Measurements from ENCODE around the gene CNNM4.

CNNM4 gene

GRCh38 chr2:96759548-96759947 is 1.2 kb upstream of the CNNM4 start:
- DNase-seq: no peak

DNA sequence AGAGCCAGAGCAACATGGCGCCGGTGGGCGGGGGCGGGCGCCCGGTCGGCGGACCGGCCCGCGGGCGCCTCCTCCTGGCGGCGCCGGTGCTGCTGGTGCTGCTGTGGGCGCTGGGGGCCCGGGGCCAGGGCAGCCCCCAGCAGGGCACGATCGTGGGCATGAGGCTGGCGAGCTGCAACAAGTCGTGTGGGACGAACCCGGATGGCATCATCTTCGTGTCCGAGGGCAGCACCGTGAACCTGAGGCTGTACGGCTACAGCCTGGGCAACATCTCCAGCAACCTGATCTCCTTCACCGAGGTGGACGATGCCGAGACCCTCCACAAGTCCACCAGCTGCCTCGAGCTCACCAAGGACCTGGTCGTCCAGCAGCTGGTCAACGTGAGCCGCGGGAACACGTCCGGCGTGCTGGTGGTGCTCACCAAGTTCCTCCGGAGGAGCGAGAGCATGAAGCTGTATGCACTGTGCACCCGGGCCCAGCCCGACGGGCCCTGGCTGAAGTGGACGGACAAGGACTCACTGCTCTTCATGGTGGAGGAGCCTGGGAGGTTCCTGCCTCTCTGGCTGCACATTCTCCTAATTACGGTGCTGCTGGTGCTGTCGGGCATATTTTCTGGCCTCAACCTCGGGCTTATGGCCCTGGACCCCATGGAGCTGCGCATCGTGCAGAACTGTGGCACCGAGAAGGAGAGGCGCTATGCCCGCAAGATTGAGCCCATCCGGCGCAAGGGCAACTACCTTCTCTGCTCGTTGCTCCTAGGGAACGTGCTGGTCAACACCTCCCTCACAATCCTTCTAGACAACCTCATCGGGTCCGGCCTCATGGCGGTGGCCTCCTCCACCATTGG is 507 bp downstream of the CNNM4 start:
- no peak for DNase-seq

DNA sequence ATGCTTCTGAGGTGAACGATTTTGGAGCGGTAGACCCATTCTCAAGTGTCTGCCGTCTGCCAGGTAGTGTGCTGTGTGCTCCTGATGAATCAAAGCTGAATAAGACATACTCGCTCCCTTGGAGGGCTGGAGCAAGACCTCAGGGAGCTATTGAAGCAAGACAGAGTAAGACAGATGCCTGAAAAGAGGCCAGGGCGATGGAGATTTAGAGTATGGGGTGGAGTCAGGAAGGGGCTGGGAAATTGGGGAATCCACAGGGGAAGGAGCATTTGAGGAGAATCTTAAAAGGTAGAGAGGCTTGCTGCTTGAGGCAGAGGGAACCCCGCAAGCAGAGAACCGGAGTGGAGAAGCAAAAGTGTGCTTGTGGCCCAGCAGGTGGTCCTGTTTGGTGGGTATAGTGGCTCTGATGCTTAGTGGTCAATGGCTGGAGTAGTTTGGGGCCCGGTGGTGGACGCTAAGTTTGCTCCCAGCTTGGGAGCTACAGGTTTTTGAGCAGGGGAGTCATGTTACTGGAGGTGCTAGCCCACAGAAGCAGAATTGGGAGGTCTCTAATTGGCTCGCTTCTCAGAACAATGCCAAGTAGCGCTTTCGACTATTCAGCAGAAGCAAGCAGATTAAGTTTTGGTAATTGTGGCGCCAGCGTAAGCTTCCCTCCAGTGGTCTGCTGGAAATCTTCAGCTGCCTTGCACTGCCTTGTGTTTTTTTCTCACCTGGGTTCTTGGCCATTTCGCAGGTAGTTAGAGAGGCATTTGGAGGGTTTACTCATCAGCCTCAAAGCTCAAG is 2.0 kb downstream of the CNNM4 start:
- no peak for DNase-seq

- no peak for DNase-seq
These were observed 3.0 kb downstream of the CNNM4 start for GRCh38 chr2:96763511-96764252.

- no peak for DNase-seq
These were observed 3.5 kb downstream of the CNNM4 start for GRCh38 chr2:96764253-96764637.

GRCh38 chr2:96767135-96767871 is 6.6 kb downstream of the CNNM4 start:
- DNase-seq: no peak

- no peak for DNase-seq
These were observed 7.4 kb downstream of the CNNM4 start for GRCh38 chr2:96768083-96768561.

GRCh38 chr2:96769814-96770213 is 9.1 kb downstream of the CNNM4 start:
- DNase-seq: no peak

GRCh38 chr2:96770442-96771202 is 9.9 kb downstream of the CNNM4 start:
- no peak for DNase-seq

GRCh38 chr2:96771796-96772618 is 11.3 kb downstream of the CNNM4 start:
- DNase-seq: no peak

DNA sequence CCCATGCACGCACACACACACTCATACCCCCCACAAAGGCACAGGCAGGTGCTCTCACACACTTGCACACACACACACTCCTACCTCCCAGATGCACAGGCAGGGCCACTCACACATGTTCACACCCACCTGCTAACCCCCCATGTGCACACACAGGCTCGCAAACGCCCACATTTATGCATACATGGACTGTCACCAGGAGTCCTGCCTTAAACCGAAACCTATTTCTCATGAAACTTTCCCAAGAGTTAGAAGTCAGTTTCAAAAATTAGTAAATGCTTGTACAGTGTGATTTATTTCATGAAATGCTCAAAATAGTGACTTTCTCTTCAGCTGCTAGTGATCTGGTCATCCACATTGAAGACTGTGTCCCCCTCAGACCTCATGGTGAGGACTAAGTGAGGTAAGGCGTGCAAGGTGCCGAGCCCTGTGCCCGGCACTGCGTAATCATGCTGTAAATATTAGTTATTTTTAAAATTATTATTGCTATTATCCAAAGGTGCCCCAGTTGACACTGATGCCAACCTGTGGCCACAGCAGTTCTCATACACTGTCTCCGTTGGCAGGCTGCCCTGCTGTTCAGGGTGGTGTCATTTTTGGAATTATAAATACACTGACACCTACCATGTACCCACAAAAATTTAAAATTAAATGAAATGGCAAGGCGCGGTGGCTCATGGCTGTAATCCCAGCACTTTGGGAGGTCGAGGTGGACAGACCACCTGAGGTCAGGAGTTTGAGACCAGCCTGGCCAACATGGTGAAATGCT is 12.4 kb downstream of the CNNM4 start:
- no peak for DNase-seq

DNA sequence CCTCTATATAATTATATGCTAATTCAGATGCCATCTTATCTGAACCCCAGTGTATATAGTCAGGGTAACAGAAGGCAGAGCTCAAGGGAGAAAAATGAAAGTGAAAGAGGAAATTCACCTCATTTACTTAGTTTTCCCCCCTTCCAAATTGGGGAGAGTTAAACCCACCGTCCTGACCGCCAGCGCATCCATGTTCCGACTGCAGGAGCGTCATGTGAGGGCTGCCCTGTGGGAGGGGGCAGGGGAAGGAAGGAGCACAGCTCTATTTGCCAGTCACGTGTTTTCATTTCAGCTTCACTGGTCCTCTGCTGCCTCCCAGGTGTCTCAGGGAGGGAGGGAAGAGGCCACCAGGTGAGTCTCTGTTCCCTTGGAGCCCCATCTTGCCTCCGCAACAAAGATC is 13.2 kb downstream of the CNNM4 start:
- DNase-seq: no peak

- DNase-seq: no peak
These were observed 14.5 kb downstream of the CNNM4 start for GRCh38 chr2:96775160-96775559.

DNA sequence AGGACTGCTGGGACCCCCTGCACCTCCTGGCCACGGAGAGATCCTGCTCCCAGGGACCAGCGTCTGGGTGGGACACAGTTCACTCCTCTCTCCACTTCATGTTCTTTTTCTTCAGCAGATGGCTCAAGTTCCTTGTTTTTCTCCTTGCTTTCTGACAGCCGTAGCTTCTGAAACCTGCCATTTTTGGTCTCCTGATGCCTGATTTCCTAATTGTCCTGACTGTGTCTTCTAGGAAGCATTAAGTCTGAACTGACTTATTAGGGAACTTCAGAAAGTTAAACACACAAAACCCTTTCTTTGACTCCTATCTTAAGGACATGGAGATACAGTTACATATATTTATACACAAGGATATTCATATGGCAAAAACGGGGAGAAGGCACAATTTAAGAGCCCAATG is 22.7 kb downstream of the CNNM4 start:
- DNase-seq: no peak

DNA sequence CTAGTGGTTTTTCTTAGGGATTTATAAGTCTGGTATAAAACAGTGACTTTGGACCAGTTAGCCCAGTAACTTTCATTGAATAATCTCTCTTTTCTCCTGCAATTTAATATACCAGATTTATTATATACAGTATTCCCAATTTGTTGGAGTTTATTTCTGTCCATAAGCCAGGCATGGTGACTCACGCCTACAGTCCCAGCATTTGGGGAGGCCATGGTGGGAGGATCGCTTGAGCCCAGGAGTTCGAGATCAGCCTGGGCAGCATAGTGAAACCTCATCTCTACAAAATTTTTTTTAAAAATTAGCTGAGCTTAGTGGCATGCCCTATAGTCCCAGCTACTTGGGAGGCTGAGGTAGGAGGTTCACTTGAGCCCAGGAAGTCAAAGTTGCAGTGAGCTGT is 26.7 kb downstream of the CNNM4 start:
- no peak for DNase-seq

DNA sequence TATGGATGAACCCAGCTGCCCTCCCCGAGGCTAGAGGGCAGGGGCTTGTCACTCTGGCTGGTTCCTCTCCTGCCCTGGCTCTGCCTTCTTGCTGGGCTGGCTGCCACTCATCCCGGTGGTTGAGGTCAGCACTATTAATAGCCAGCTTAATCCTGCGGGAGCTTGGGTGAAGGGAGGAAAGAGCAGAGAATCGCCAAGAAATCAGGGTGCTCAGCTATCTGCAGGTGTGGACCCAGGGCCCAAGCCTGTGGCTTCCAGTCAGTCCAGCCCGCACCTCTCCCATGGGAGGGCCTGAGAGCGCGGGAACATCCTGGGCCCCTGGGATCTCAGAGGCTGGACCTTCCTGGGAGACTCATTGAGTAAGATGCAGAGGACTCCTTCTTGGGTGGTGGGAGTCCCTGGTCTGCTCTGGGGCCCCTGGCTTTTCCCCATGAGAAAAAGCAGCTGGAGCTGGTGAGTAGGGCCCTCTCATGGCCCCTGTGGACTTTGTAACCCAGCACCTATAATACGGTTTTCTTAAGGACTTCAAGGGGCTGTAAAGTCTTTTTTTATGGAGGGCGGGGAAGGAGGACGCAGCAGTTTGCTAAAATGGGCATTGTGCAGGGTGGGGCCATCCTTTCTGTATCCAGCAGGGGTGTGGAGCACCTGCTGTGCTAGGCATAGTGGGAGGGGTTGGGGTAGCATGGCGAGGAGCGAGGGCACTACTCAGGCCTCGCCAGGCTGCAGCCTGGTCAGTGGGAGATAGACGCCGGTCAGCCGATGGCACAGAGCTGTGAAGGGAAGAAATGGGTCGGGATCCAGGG is 27.9 kb downstream of the CNNM4 start:
- DNase-seq: no peak

DNA sequence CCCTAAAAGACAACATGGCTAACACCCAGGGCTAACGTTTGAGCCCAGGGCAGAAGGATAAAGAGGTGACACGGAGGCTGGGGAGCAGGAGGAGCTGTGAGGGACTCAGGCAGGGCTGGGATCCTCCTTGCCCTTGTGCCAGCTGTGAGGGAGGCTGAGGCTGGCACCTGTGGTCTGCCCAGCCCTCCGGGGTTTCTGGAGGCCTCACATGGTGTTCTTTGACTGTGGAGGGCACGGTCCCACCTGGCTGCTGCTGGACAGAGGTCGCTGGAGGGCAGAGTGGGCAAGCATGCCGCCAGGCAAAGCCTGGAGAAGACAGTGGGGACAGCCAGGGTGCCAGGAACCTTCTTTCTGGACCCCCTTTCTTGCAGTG is 28.5 kb downstream of the CNNM4 start:
- no peak for DNase-seq

DNA sequence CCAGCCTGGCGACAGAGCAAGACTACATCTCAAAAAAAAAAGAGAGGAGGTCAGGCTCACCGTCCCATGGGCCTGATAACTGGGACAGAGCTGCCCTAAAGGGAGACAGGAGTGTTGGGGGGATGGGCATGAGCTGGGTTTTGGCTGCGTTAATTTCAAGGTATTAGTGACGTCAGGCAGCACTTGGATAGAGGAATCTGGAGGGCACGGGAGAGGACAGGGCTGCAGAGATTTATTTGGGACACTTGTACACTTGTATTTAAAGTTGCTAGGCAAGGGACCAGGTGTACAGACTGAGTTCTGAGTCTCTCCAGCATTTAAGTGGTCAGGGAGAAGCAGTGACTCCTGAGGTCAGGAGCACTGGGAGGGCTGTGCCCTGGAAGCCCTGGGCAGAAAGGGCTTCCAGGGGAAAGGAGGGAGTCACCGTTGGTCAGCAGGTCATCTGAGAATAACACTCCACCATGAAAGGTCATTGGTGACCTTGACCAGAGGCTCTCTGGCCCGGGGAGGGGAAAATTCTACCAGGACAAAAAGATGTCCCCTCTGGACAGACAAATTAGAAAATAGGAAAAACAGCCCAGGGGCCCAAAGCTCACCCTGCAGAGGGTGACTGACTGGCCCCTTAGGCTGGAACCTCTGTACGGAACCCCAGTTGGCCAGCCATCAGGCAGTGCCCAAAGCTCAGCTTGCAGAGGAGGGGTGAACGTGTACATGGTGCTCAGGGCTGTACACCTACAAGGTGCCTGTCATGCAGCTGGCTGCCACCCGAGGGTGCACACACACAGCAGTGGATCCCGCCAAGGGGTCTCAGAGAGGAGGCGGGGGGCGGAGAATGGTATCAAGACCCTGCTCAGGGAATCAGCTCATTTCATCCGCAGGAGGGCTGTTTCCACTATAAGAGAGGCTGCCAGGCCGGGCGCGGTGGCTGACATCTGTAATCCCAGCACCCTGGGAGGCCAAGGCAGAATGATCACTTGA is 32.4 kb downstream of the CNNM4 start:
- no peak for DNase-seq

Measured in NCI-H2081 treated with DMSO at 0.1 percent for 48 hours (cell line).